HG03460 (cell line): ENCODE results near the gene RCBTB2.
"Not testable (repeated sequence)": the region's sequence is repeated elsewhere in the genome, so short reads cannot be mapped to it uniquely, and the experiment has no call there.

Experiments used
- ATAC-seq: cut with Tn5 transposase; IDR thresholded peaks from one replicate; pipeline ENCODE4 v1.9.1; 2021; ENCODE audit not compliant: unreplicated experiment

RCBTB2 gene

DNA sequence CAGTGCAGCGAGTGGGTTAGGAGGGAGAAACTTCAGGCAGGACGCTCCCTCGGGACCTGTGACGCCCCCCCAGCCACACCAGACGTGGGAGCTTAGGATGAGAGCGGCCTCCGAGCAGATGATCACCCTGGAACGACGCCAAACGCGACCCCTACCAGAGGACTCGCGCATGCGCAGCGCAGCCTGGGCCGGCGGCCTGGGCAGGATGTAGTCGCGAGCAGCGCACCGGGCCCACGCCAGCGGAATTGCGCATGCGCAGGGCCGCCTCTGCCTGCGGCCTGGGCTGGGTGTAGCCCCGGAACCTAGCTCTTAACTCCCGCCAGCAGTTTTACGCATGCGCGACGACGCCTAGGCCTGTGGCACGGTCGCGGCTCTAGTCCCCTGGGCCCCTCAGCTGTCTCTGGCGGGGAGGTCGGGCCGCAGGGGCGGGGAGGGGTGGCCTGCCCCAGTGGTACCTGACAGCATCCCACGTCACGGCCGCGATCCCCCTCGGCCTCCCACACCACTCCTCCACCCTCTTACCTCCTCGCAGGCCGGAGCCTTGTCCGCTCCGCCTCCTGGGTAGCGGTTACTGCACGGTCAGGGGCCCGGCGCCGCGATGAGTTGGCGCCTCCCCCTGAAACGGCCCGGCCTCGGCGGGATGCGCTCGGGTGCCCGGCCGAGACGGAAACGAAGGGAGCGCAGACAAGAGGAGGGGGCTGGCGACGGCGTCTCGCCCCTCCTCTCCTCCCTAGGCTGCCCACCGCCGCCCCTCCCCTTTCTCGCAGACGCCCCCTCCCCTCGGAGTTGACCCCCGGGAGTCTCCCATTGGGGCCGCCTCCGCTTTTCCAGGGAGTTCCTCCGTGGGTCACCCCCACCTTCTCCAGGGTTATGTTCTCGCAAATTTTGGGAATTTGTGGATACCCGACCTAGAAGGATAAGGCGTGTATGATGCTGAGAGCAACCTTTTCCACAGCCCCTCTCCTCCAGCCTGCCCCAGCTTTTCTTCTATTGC lies at the start of gene RCBTB2:
Gene RCBTB2, minus strand, starts transcription at position 575 of the 994 bp plus-strand sequence. CDS start 11,141 bp downstream, outside the sequence.
- peak; percentile 82 for ATAC-seq

DNA sequence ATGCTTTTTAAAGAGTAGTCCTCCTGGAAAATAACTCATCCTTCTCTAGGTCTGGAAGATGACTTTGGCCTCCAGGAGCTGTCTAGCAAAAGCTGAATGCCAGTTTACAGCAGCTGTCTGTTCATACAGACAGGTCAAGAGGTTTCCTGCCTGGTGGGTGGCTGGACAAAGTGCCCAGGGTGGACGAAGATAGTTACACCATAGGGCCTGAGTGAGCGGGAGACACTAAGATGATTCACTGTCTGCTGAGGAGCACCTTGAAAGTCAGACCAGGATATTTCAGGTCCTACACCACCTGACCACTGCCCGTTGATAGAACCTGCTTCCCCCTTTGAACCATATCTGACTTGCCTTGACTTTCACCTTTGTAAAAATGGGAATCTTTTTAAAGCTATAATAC lies 49.2 kb upstream of the RCBTB2 start:
- no peak for ATAC-seq

DNA sequence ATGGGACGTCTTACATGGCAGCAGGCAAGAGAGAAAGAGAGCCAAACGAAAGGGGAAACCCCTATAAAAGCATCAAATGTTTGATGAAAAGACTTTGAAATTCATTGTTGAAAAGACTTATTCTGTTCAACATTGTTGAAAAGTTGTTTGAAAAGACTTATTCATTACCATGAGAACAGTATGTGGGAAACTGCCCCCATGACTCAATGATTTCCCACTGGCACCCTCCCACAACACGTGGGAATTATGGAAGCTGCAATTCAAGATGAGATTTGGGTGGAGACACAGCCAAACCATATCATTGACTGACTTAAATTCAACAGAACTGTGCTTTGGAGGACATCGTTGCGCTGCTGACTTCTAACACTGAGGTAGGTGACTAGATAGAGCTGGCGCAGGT lies 48.0 kb upstream of the RCBTB2 start:
- ATAC-seq: no peak

DNA sequence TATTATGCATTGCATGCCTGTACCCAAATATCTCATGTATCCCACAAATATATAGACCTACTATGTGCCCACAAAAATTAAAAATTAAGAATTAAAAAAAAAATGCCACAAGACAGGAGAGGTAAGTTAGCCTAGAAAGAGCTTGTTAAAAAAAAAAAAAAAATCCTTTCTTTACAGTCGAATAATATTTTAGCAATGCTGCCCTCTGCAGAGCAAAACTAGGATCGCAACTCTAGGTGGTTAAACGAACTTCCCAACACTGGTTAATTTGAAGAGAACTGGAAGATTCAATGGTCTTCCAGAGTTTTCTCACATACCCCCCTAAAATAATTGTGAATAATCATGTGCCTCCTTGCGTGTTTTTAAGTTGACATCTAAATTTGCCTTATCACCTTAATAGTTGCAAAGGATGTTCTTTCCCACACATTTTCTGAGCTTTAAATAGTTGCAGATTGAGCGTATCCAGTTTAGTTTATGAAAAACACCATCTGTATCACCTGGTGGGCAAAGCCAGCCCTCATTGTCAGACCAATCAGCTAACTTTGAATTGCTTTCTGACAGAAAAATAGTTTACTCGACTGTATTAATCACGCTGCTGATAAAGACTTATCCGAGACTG lies 47.4 kb upstream of the RCBTB2 start:
- ATAC-seq: no peak

DNA sequence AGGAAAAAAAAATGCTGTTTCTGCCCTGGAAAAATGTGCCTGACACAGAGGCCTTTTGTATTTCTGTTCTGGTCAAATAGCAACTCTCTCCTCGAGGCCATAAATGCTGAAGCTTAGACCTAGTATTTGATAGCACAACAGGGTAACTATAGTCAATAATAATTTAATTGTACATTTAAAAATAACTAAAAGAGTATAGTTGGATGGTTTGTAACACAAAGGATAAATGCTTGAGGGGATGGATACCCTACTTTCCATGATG lies 47.0 kb upstream of the RCBTB2 start:
- not testable (repeated sequence) for ATAC-seq

DNA sequence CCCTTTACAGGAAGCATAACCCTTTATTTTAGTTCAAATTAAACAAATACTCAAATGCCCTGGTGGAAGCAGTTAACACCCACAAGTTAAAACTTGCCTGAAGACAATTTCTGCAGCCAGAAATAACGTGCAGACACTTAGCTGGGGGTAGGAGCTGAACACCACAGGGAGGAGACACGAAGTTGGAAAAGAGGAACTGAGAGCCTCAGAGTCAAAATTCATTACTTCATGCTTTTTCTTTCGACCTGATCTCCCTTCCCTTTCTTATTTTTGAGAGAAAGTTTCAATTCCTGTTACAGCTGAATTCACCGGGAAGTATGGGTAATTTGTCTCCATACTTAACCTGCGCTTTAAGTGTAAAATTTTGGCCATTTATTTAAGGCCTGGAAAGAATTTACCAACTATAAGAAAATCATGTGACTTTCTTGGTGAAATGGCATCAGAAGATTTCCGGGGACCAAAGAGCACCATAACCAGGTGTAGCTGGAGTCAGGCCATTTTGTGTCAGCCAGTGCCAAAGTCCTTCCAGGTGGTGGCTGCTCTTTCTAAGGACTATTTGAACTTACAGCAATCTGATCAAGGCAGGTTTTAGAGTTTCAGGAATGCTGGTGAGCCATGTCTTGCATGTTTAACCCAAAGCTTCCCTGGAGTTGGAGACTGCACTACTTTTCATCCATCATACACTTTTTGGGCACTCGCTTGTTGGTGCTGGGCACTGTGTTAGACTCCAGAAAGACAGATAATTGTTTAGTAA lies 46.5 kb upstream of the RCBTB2 start:
- ATAC-seq: peak; percentile 79

DNA sequence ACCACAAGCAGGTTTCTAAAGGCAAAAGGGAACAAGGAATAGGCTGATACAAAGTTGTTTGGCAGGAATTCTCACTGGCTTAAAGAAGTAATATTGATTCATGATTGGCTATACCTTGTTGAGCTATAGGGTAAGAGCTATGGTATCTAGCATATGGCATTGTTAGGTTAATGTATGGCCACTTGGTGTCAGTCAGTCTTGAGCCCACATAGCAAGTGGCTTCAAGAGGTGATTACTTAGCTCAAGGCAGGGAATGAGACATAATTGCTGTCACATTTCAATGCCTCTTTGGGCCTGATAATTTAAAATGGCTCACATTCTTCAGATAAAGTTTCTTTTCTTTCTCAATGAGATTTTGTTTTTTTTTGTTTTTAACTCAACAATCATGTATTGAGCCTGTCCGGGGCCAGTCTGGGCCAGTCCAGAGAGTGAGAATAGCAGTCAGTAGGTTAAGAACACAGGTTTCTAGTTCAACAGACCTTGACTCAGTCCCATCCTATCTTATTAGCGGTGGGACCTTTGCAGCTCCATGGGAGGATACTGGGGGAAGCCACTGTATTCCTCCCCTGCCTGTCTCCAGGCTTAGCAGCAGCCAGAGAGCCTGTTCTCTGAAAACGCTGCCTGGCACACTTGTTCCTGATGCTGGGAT lies 45.8 kb upstream of the RCBTB2 start:
- ATAC-seq: peak; percentile 44

DNA sequence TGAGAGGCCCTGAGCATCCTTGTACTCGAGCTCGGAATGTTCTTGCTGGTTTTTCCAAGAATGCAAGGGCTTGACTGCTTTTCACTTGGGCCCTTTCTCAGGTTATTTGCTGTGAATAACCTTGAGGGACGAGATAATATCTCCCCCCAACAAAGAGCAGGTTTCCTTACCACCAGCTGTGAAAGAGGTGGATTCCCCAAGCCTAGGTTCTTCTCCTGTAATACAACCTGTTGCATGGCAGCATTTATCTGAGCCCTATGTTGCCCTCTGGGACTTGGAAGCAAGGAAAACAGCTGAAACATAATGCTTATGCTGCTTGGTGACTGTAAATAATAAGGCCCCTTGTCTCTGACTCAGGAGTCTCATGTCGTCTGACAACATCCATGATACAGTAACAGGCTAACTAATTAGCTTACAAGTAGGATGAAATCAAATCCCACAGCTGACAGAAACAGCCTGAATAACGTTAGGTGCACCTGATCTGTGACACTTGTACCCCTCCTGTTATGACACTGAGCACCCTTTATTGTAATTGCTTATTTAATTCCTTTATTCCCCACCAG lies 43.6 kb upstream of the RCBTB2 start:
- no peak for ATAC-seq

DNA sequence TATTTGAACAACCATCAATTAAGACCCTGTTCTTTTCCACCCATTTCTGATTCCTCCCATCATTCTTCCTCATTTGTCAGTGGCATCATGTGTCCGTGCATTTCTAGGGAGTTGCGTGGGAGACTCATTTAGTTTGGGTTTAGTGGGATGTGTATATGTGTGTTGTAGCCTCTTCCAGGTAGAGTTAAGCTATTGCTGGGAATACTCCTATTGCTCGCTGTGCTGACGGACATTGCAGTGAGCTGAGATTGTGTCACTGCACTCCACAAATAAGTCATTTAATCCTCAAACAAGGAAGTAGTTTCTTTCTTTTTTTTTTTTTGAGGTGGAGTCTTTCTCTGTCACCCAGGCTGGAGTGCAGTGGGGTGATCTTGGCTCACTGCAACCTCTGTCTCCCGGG lies 42.2 kb upstream of the RCBTB2 start:
- no peak for ATAC-seq

DNA sequence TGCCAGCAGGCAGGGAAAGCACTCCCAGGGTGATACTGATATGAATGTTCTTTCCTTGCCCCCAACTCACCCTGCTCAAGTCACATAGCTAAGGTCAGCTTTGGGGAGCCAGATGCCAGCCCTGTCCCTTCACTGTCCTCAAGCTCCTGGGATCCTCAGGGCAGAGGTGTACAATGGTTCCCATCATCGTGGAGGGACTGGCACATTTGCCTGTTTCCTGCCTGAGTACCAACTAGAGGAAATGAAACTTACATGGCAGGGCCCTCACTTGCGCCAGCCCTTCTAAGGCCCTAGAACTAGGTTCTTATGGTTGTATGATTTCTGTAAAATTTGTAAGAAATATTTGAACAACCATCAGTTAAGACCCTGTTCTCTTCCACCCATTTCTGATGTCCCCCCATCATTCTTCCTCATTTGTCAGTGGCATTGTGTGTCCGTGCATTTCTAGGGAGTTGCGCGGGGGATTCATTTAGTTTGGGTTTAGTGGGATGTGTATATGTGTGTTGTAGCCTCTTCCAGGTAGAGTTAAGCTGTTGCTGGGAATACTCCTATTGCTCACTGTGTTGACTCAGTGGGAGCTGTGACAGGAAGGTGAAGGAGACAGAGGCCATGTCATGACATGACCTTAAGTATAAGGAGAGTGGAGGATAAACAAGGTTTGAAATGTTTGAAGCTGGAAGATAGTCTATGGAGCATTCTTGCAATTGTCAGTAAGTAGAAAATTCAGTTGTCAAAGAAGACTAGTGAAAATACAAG lies 41.3 kb upstream of the RCBTB2 start:
- no peak for ATAC-seq

DNA sequence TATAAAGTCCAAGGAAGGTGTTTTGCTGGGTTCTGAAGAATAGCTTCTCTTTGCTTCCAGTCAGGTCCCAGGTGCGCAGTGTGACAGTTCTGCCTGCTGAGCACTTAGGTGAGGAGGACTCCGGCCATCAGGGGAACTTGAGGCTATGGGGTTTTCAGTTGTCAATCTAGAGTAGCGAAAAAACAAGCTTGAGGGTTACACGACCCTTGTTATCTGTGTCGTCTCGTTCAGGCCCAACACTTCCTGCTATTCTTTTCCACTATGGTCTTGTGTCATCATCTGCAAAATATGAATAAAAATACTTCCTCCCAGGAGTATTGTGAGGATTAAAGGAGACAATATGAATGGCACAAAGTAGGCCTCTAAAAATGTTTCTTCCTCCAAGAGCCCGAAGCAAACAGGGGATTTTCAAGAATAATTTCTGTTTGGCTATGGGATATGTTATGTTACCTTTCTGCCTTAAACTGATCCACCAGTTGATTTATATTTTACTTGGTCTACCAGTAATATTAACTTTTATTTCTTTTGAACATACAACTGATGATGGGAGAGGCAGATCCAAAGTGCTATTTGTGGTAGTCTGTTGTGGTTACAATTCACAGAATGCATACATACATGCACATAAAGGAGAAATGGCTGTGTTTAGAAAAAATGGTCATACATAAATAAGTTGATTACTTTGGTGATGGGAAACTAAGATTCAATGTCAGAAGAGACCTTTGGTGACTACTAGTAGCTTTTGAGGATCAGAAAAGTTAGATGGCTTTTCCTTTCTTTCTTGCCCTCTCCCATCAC lies 40.5 kb upstream of the RCBTB2 start:
- ATAC-seq: no peak

DNA sequence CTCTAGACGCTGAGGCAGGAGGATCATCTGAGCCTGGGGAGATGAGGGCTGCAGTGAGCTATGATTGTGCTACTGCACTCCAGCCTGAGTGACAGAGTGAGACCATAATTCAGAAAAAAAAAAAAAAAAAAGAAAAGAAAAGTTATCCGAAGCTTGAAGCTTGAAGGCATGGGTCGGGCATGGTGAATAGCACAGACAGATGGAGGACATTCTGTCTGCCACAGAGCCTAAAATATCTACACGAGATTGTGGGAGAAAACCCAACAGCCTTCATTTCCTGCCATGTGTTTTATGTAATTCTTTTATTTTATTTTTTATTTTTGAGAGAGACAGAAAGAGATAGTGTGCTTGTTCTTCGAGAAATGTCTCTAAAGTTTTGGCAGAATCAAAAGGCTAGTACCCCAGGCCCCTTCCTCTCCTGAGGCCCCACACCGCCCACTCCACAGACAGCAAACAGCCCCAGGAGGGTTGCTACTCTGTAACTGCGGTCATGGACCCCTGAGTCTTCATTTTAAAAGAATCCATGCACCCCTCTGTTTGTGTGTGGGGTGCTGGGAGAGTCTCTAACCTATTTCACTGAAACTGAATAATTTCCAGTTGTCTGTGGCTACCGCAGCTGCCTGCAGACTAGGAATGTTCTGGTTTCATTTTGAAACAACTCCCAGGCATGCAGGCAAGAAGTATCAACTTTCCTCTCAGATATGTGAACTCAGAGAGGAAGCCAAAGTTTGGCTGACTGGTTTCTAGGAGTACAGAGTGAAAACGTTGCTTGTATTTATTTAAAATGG lies 38.4 kb upstream of the RCBTB2 start:
- ATAC-seq: no peak

DNA sequence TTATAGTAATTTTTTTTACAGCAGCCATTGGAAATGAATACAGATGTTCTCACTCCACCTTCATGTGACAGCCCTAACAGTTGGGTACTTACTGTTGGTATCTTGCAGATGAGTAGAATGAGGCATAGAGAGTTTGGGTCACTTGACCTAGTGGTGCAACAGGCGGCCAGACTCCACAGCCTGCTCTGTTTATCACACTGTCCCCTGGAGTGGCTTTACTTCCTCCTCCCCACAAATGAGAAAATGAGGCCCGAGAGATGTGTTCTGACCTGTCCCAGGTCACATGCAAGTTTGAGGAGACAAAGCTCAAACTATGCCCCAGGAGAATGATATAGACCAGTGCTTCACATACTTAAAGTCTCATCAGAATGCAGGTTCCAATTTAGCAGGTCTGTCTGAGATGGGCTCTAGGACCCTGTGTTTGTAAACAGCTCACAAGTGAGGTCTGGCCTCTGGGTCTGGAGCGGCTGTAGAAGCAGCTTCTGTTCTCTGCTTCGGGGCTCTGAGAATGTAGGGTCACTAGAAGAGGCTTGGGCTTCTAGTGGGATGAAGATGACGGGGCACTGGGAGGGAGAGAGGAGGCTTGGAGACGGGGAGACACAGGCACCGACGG lies 37.4 kb upstream of the RCBTB2 start:
- no peak for ATAC-seq

DNA sequence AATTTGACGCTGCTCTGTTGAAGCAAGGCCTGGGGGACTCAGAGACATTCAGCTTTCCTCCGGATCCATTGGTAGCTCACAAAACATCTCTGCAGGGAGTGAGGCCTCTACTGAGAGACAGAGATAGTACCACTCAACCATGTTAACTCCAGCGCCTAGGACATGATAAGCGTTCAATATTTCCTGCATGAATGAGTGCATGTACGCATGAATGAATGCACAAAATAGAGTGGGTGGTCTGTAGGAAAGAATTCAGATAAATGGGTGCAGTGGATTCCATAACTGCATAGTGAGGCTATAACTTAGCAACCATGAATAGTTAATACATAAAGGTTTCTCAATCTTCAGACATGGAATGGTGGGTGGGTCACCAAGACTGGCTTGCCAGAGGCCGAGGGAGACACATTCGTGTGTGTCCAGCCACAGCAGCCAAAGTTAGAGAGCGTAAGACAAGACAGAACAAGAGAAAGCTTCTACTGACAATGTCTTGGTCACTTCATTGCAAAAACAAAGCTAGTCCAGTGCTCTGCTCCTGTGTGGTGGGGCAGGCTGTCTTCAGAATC lies 36.3 kb upstream of the RCBTB2 start:
- no peak for ATAC-seq

DNA sequence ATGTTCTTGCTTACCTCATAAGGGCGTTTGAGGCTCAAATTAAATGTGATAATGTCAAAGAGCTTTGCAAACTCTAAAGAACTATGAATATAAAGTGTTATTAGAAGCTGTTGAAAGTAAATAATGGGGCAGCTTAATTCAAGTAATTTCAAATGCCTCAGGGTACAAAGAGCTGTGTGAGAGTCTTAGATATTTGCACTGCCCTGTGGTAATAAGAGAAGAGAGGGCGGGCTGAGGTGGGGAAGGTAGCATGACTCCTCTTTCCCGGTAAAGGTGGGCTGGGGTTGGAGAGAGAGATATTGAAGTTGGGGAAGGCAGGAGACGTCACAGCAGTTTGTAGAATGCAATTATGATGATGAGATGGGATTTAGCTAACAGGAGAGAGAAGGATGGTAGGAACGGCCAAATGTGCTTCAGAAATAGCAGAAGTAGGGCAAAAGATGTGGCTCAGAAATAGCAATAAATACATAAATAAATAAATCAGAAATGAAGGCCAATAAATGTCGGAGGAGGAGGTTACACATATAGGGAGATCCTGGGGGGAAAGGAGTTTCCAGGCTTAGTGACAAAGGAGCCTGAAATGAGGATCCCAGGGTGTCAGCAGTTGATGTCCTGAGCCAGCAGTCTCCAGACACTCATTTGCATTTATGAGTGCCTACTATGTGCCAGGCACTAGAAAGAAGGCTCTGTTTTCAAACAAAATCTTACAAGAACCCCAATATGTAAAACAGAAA lies 35.7 kb upstream of the RCBTB2 start:
- no peak for ATAC-seq

DNA sequence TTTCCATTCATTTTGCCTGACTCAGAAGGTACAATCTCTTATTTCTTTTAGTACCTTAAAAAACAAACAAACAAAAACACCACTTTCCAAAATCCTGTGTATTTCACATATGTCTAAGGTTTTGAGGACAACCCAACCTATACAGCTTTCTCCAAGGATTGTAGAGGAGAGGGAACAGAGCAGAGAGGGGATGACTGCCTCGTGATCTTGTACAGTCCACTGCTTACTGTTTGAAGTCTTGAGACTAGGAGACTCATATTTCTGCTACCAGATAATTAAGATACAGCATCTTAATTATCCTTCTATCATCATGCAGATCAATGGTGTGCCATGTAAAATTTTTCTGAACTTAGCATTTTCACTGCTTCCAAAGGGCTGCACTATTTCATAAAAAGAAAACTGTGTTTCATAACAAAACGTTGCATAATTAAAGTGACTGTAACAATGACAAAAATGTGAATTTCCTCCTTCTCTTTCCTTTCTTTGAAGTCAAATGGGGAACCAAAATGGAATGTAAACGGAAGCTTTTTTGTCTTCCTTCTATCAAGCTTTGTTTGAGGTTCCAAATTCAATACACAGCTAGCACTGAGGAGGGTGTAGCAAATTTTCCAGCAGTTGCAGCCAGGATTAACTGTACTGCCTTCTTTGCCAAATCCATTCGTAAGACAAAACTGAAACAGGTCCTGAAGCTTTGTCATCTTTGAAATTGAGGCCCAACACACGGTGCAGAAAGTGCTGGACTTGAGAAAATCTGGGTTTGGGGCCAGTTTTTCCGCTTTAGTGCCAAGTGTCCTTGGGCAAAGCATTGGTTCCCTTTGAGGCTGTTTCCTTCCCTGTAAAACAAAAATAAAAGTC lies 34.9 kb upstream of the RCBTB2 start:
- ATAC-seq: no peak
